GM10248 (cell line): ENCODE measurements around the gene TSPAN1.

Source experiments
- CTCF ChIA-PET: fragments of 300-600 bp; sonication (Branson Sonifier 250); formaldehyde crosslinking; extraction: SDS; loops from one replicate; lab custom pipeline; 2021; ENCODE audit warnings: antibody characterized with exemption; lab: Yijun Ruan, JAX
- POLR2A ChIA-PET: fragments of 350-650 bp; sonication (Branson Sonifier 250); formaldehyde crosslinking; extraction: SDS; loops from one replicate; lab custom pipeline; 2020; ENCODE audit warnings: antibody characterized with exemption; lab: Yijun Ruan, JAX
- DNase-seq: peaks from one replicate; pipeline ENCODE4 v3.0.0; 2012; ENCODE audit errors: extremely low spot score
- TF ChIP-seq, protein P1 (sequence below): IDR thresholded peaks from 2 replicates; pipeline ENCODE4 v1.5.1; 2012; ENCODE audit warnings: mild to moderate bottlenecking, low read depth; ENCODE audit errors: extremely low read depth, missing control alignments, control extremely low read depth

The TSPAN1 gene, protein sequence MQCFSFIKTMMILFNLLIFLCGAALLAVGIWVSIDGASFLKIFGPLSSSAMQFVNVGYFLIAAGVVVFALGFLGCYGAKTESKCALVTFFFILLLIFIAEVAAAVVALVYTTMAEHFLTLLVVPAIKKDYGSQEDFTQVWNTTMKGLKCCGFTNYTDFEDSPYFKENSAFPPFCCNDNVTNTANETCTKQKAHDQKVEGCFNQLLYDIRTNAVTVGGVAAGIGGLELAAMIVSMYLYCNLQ

GRCh38 chr1:46174448-46175231, at the start of gene TSPAN1:
Gene TSPAN1, plus strand, starts transcription at chr1:46175087. Its CDS starts 6,021 bp downstream, at chr1:46181108.
- DNase-seq, result no peak
- POLR2A ChIA-PET, result no interaction called here
- TF ChIP-seq, protein P1, sequence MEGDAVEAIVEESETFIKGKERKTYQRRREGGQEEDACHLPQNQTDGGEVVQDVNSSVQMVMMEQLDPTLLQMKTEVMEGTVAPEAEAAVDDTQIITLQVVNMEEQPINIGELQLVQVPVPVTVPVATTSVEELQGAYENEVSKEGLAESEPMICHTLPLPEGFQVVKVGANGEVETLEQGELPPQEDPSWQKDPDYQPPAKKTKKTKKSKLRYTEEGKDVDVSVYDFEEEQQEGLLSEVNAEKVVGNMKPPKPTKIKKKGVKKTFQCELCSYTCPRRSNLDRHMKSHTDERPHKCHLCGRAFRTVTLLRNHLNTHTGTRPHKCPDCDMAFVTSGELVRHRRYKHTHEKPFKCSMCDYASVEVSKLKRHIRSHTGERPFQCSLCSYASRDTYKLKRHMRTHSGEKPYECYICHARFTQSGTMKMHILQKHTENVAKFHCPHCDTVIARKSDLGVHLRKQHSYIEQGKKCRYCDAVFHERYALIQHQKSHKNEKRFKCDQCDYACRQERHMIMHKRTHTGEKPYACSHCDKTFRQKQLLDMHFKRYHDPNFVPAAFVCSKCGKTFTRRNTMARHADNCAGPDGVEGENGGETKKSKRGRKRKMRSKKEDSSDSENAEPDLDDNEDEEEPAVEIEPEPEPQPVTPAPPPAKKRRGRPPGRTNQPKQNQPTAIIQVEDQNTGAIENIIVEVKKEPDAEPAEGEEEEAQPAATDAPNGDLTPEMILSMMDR, result no peak
- CTCF ChIA-PET, result interaction anchor here (0.9 to 16.5 kb wide), 5 partner anchors 11 to 137 kb away, joined by 3 to 256 read pairs (median 5); no protein-coding TSS in a partner anchor

- TF ChIP-seq, protein P1, result no peak
- POLR2A ChIA-PET, result interaction anchor here (0.5 to 1.6 kb wide), 2 partner anchors 10 to 30 kb away, joined by 3 to 9 read pairs; no protein-coding TSS in a partner anchor
- no peak for DNase-seq
- CTCF ChIA-PET, result interaction anchor here (0.8 to 3.6 kb wide), 4 partner anchors 11 to 175 kb away, joined by 3 to 12 read pairs (median 4); partner anchors contain the start of genes LRRC41 and UQCRH
These were observed 46.5 kb upstream of the TSPAN1 start for GRCh38 chr1:46128344-46128743.

DNA sequence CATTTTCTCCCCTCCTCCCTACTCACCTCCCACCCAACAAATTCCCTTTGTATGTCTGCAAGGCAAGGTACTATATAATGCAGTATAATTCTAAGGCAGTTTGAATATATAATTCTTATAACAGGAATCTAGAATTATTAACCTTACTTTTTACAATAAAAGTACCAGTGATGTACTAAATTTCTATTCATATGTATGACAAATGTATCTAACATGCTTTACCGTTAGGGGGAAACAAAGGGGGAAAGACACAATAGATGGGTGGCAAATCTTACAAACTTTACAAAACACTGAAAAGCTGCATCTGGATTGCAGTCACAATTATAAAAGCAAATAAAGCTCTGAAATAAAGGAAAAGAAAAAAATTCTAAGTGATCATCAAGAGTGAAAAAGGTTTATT, 44.8 kb upstream of the TSPAN1 start:
- ChIA-PET CTCF (interaction anchor here (1.1 to 3.6 kb wide), 3 partner anchors 13 to 93 kb away, joined by 4 to 12 read pairs (median 4); no protein-coding TSS in a partner anchor), POLR2A (interaction anchor here (0.7 to 1.0 kb wide), 2 partner anchors 547 to 1321 kb away, joined by 3 read pairs; no protein-coding TSS in a partner anchor)
- TF ChIP-seq, protein P1, result no peak
- no peak for DNase-seq

DNA sequence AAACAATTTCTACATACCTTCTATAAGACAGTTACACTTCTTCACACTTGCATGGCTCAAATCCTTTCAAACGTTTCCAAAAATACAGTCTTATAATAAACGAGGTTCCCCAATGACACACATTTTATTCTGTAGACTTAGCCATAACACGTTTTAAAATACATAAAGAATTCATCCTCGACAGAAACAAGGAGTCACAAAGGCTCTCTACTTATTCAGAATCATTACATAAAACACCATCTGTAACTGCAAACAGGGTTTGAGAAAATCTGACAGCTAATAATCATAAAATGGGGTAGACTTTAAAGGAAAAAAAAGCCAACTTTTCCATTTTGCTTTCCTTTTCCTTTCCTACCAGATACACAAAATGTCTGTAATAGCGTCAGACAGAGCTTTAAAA, 44.3 kb upstream of the TSPAN1 start:
- no peak for DNase-seq
- POLR2A ChIA-PET, result interaction anchor here (0.6 to 1.0 kb wide), 3 partner anchors 114 to 1322 kb away, joined by 3 to 11 read pairs (median 3); no protein-coding TSS in a partner anchor

GRCh38 chr1:46131093-46131492, 43.8 kb upstream of the TSPAN1 start:
- ChIA-PET CTCF (interaction anchor here (0.6 to 1.1 kb wide), 4 partner anchors 11 to 94 kb away, joined by 3 to 4 read pairs (median 3); no protein-coding TSS in a partner anchor), POLR2A (interaction anchor here (0.6 to 1.7 kb wide), 4 partner anchors 8 to 1322 kb away, joined by 3 to 21 read pairs (median 8); no protein-coding TSS in a partner anchor)
- no peak for DNase-seq
- TF ChIP-seq, protein P1, result no peak

More for the DNA sequence above, 44.3 kb upstream of the TSPAN1 start:
- CTCF ChIA-PET, result interaction anchor here (1.0 to 1.4 kb wide), 3 partner anchors 10 to 93 kb away, joined by 3 to 4 read pairs (median 4); no protein-coding TSS in a partner anchor
- TF ChIP-seq, protein P1, result no peak
